GM12891 (cell line): ENCODE data around the gene TAF11L14. TPM values are rescaled to one million over a fixed set of nuclear protein-coding genes. Genes with fewer than 3 reads are reported as not detected.
"Not testable (repeated sequence)": the region's sequence is repeated elsewhere in the genome, so short reads cannot be mapped to it uniquely, and the experiment has no call there.

Source experiments
- DNase-seq: peaks from one replicate; pipeline ENCODE4 v3.0.0; 2011; ENCODE audit warnings: low spot score; ENCODE audit not compliant: insufficient read length
- FAIRE-seq: peaks from 2 replicates; lab custom pipeline; 2011; peaks lifted over from hg19 to GRCh38; lab: Jason Lieb, UNC
- PAX5 ChIP-seq: IDR thresholded peaks from 2 replicates; pipeline ENCODE4 v1.6.1; 2011; ENCODE audit warnings: low read length, moderate library complexity, mild to moderate bottlenecking; ENCODE audit not compliant: insufficient read depth, severe bottlenecking
- POLR2A ChIP-seq: IDR thresholded peaks from 2 replicates; pipeline ENCODE4 v1.6.1; 2011; ENCODE audit warnings: low read depth, low read length, control low read depth
- POLR2AphosphoS5 ChIP-seq: IDR thresholded peaks from 2 replicates; pipeline ENCODE4 v1.6.1; 2011; ENCODE audit warnings: low read depth, low read length, control low read depth
- POU2F2 ChIP-seq: IDR thresholded peaks from 2 replicates; pipeline ENCODE4 v1.6.1; 2011; ENCODE audit warnings: low read depth, mild to moderate bottlenecking, control low read depth, low read length, moderate library complexity
- SPI1 ChIP-seq: IDR thresholded peaks from 2 replicates; pipeline ENCODE4 v1.6.1; 2011; ENCODE audit warnings: low read depth, low read length, control low read depth
- TAF1 ChIP-seq: IDR thresholded peaks from 2 replicates; pipeline ENCODE4 v1.6.1; 2011; ENCODE audit warnings: low read depth, low read length, control low read depth
- polyA plus RNA-seq: library from polyadenylated mRNA; unstranded; fragments of >200 nt; gene quantifications from one replicate; pipeline ENCODE4 v1.2.1, GENCODE V29; 2012; ENCODE audit warnings: low read depth, missing spikeins, inconsistent platforms; ENCODE audit not compliant: missing spikeins

Gene TAF11L14
- polyA plus RNA-seq, result not detected

DNA sequence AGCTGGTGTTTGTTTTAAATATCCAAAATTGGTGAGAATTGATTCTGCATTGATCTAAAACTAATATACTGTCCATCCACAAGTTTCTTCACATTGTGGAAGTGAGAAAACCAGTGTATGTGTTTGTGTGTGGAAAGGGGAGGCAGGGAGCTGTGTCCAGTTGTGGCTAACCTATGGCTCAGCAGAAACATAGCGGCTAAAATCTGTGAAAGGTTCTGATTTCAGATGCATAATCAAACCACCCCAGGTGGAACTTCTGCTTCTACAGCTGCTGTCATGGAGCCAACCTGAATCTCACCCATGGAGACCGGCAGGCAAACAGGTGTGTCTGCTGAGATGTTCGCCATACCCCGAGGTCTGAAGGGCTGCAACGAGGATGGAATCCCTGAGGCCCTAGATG lies at the start of gene TAF11L14:
TSS of gene TAF11L14 (plus strand) at position 301 of the 400 bp plus-strand sequence.
- FAIRE-seq (no peak), DNase-seq (no peak)
- no peak for TF ChIP-seq POLR2AphosphoS5
- no peak for TF ChIP-seq PAX5
- TF ChIP-seq TAF1, result no peak
- TF ChIP-seq POLR2A, result no peak
- no peak for TF ChIP-seq POU2F2
- TF ChIP-seq SPI1, result no peak

DNA sequence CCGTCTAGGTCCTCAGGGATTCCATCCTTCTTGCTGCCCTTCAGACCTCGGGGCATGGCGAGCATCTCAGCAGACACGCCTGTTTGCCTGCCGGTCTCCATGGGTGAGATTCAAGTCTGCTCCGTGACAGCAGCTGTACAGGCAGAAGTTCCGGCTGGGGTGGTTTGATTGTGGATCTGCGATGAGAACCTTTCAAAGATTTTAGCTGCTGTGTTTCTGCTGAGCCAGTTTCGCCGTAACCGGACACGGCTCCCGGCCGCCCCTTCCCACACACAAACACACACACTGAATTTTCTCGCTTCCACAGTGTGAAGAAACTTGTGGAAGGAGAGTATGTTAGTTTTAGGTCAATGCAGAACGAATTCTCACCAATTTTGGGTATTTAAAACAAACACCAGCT lies 48.6 kb upstream of the TAF11L14 start, which contains the start of gene TAF11L7:
TSS of gene TAF11L7 (minus strand) at position 101 of the 400 bp plus-strand sequence.
- not testable (repeated sequence) for DNase-seq, FAIRE-seq

DNA sequence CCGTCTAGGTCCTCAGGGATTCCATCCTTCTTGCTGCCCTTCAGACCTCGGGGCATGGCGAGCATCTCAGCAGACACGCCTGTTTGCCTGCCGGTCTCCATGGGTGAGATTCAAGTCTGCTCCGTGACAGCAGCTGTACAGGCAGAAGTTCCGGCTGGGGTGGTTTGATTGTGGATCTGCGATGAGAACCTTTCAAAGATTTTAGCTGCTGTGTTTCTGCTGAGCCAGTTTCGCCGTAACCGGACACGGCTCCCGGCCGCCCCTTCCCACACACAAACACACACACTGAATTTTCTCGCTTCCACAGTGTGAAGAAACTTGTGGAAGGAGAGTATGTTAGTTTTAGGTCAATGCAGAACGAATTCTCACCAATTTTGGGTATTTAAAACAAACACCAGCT lies 43.4 kb upstream of the TAF11L14 start, which contains the start of gene TAF11L8:
TSS of gene TAF11L8 (minus strand) at position 101 of the 400 bp plus-strand sequence.
- not testable (repeated sequence) for DNase-seq, FAIRE-seq

DNA sequence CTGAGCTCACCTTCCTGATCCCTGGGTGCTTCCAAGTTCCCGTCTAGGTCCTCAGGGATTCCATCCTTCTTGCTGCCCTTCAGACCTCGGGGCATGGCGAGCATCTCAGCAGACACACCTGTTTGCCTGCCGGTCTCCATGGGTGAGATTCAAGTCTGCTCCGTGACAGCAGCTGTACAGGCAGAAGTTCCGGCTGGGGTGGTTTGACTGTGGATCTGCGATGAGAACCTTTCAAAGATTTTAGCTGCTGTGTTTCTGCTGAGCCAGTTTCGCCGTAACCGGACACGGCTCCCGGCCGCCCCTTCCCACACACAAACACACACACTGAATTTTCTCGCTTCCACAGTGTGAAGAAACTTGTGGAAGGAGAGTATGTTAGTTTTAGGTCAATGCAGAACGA lies 40.0 kb upstream of the TAF11L14 start, which contains the start of gene TAF11L9:
TSS of gene TAF11L9 (minus strand) at position 140 of the 400 bp plus-strand sequence.
- FAIRE-seq, DNase-seq: not testable (repeated sequence)

DNA sequence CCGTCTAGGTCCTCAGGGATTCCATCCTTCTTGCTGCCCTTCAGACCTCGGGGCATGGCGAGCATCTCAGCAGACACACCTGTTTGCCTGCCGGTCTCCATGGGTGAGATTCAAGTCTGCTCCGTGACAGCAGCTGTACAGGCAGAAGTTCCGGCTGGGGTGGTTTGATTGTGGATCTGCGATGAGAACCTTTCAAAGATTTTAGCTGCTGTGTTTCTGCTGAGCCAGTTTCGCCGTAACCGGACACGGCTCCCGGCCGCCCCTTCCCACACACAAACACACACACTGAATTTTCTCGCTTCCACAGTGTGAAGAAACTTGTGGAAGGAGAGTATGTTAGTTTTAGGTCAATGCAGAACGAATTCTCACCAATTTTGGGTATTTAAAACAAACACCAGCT lies 36.5 kb upstream of the TAF11L14 start, which contains the start of gene TAF11L10:
TSS of gene TAF11L10 (minus strand) at position 101 of the 400 bp plus-strand sequence.
- FAIRE-seq, result not testable (repeated sequence)

DNA sequence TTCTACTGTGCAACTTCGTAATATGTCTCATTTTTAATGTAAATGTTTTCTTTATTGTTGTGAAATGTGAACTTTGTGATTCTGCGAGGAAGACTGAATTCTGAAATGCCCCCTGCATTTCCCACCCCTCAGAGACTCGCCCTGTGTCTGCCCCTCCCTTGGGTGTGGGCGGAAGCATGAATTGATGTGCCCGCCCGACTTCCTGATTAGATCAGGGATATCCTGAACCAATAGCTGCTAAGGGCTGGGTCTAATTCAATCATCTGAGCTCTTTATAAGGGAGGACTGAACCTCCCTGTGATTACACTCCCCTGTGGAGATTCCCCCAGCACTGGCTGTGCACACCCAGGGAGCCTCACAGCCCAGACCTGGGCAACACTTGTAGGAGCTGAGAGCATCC lies 30.4 kb upstream of the TAF11L14 start, which contains the start of gene TAF11L11:
TSS of gene TAF11L11 (plus strand) at position 304 of the 400 bp plus-strand sequence.
- DNase-seq, FAIRE-seq: not testable (repeated sequence)

More for the DNA sequence above, 36.5 kb upstream of the TAF11L14 start, which contains the start of gene TAF11L10:
- not testable (repeated sequence) for DNase-seq

DNA sequence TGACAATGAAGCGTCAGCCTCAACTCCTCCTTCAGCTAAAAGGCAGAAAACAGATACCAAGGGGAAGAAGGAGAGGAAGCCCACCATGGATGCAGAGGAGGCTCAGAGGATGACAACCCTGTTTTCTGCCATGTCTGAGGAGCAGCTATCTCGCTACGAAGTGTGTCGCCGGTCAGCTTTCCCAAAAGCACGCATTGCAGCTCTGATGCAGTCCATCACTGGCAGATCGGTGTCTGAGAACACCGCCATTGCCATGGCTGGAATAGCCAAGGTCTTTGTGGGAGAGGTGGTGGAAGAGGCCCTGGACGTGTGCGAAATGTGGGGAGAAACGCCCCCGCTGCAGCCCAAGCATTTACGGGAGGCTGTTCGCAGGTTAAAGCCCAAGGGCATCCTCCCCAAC lies 29.3 kb upstream of the TAF11L14 start:
- TF ChIP-seq TAF1 (no peak), POLR2AphosphoS5 (no peak), PAX5 (no peak), POU2F2 (no peak), POLR2A (no peak), SPI1 (no peak)
- no peak for FAIRE-seq
- no peak for DNase-seq

DNA sequence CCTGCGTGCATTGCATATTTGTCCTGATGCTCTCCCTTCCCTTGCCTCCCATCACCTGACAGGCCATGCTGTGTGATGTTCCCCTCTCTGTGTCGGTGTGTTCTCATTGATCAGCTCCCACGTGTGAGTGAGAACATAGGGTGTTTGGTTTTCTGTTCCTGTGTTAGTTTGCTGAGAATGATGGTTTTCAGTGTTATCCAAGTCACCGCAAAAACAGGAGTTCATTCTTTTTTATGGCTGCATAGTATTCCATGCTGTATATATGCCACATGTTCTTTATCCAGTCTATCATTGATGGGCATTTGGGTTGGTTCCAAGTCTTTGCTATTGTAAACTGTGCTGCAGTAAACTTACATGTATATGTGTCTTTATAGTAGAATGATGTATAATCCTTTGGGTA lies 26.8 kb upstream of the TAF11L14 start:
- not testable (repeated sequence) for FAIRE-seq, DNase-seq

DNA sequence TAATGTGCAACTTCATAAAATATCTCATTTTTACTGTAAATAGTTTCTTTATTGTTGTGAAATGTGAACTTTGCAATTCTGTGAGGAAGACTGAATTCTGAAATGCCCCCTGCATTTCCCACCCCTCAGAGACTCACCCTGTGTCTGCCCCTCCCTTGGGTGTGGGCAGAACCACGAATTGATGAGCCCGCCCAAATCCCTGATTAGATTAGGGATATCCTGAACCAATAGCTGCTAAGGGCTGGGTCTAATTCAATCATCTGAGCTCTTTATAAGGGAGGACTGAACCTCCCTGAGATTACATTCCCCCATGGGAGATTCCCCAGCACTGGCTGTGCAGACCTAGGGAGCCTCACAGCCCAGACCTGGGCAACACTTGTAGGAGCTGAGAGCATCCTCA lies 24.2 kb upstream of the TAF11L14 start, which contains the start of gene TAF11L12:
TSS of gene TAF11L12 (plus strand) at position 301 of the 400 bp plus-strand sequence.
- not testable (repeated sequence) for FAIRE-seq, DNase-seq

DNA sequence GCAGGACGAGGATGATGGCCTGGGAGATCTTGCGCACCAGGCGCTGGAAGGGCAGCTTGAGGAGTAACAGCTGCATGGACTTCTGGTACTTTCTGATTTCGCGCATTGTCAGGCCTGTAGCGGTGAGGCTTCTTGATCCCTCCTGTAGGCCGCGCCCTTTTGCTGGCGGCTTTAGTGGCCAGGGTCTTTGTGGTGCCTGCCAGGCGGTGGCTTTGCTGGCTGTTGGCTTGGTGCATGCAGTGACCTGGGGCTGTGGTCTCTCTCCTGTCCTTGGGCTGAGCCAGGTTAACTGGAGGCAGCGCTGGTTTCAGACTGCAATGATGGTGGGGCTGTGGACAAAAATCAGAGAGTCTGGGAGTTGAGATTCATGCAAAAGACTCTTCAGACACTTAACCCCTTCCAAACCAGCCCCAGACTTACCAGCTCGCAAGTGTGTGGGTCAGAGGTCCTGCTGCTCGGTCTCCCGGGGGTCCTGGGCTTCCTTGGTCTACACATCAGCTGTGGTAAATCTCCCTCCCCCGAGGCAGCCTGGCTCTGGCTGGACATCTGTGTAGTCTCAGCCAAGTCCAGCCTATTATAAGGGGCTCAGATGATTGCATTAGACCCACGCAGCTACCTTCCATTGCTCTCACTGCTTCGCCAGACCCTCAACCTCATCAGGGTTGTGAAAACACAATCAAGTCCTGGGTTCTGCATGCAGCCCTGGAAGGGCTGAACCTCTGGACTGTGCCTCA lies 19.2 kb upstream of the TAF11L14 start:
- FAIRE-seq (no peak), DNase-seq (no peak)
- TF ChIP-seq TAF1 (no peak), POLR2AphosphoS5 (no peak), SPI1 (no peak), POLR2A (no peak), POU2F2 (no peak), PAX5 (no peak)

DNA sequence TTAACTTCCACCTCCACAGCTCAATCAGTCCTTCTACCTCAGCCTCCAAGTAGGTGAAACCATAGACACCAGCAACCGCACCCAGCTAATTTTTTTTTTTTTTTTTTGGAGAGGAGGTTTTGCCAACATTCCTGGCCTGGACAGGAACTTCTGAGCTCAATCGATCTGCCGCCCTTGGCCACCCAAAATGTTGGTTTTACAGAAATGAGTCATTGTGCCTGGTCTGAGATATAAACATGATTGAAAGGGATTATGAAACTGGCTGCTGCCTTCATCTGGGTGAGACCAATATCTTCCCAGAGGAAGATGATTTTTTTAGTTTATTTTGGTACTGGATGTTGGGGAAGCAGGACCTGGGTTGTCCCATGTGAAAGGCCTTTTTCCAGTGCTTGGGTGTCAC lies 14.9 kb upstream of the TAF11L14 start:
- FAIRE-seq, result no peak
- TF ChIP-seq TAF1, result no peak
- no peak for TF ChIP-seq PAX5
- no peak for TF ChIP-seq POLR2A
- DNase-seq, result no peak

DNA sequence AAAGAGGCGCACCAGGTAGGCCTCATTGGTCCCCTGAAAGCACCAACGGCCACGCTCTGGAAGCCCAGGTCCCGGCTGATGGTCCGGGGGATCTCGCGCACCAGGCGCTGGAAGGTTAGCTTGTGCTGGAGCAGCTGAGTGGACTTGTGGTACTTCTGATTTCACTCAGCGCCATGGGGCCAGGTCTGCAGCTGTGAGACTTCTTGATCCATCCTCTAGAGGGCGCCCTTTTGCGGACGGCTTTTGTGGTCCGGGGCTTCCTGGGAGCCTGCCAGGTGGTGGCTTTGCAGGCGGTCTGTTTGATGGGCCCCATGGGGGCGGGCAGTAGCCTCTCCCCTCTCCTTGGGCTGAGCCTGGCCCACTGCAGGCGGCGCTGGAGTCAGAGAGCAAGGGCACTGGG lies 13.6 kb upstream of the TAF11L14 start:
- no peak for FAIRE-seq
- TF ChIP-seq SPI1 (no peak), POLR2A (no peak), POLR2AphosphoS5 (no peak), POU2F2 (no peak), TAF1 (no peak), PAX5 (no peak)
- no peak for DNase-seq
